CD4-positive, CD25-positive, alpha-beta regulatory T cell (primary cell): Measurements from ENCODE around the gene CAPN11. TPM values are rescaled to one million over a fixed set of nuclear protein-coding genes. Genes with fewer than 3 reads are reported as not detected.

Experiments used
- ATAC-seq, 2 donors: fragments of 150-1000 bp; cut with Tn5 transposase; one replicate each; pipeline ENCODE4 v1.10.0; 2021; ENCODE audit warnings: low read depth in 2 of 2, moderate number of reproducible peaks in 2 of 2, moderate library complexity in 1 of 2
- DNase-seq, 3 donors: peaks; one replicate each; pipeline versions ENCODE4 v3.0.0 to v3.0.0-alpha.2; 2012 to 2022; ENCODE audit warnings: mixed read lengths in 1 of 3
- H3K27ac ChIP-seq: one replicate; pipeline ENCODE4 v1.7.0; 2013; ENCODE audit warnings: mild to moderate bottlenecking, low read length; ENCODE audit not compliant: insufficient read depth, poor library complexity, severe bottlenecking
- H3K27me3 ChIP-seq: one replicate; pipeline ENCODE4 v1.7.0; 2013; ENCODE audit warnings: low read length; ENCODE audit not compliant: control insufficient read depth, insufficient read depth
- H3K36me3 ChIP-seq: one replicate; pipeline ENCODE4 v1.7.0; 2013; ENCODE audit warnings: mild to moderate bottlenecking, low read length, moderate library complexity; ENCODE audit not compliant: control insufficient read depth, insufficient read depth
- H3K4me1 ChIP-seq: 2 replicates; pipeline ENCODE4 v1.7.0; 2013; ENCODE audit warnings: mild to moderate bottlenecking, low read length; ENCODE audit not compliant: insufficient read depth, control insufficient read depth, poor library complexity, severe bottlenecking
- H3K4me3 ChIP-seq: one replicate; pipeline ENCODE4 v1.7.0; 2013; ENCODE audit warnings: low read depth, mild to moderate bottlenecking, low read length, moderate library complexity
- H3K9me3 ChIP-seq, 2 experiments: 1 replicate in 1 of 2; 2 replicates in 1 of 2; pipeline ENCODE4 v1.7.0; 2013; ENCODE audit warnings: low read length in 2 of 2, mild to moderate bottlenecking in 1 of 2, moderate library complexity in 1 of 2; ENCODE audit not compliant: control insufficient read depth in 2 of 2
- H3K27ac Mint-ChIP-seq, 3 donors: one replicate each; pipeline ENCODE4 v1.8.0; 2020 to 2022; ENCODE audit warnings: mild to moderate bottlenecking in 3 of 3, mixed read lengths in 3 of 3, moderate library complexity in 2 of 3
- H3K27me3 Mint-ChIP-seq: one replicate; pipeline ENCODE4 v1.8.0; 2022; ENCODE audit warnings: mild to moderate bottlenecking, mixed read lengths
- H3K36me3 Mint-ChIP-seq: one replicate; pipeline ENCODE4 v1.8.0; 2020; ENCODE audit warnings: mixed read lengths
- H3K4me1 Mint-ChIP-seq, 4 donors: one replicate each; pipeline ENCODE4 v1.8.0; 2020 to 2022; ENCODE audit warnings: mixed read lengths in 4 of 4, mild to moderate bottlenecking in 1 of 4
- H3K4me3 Mint-ChIP-seq, 4 donors: one replicate each; pipeline ENCODE4 v1.8.0; 2020 to 2022; ENCODE audit warnings: mild to moderate bottlenecking in 4 of 4, mixed read lengths in 4 of 4, moderate library complexity in 3 of 4
- H3K9me3 Mint-ChIP-seq, 7 donors: one replicate each; pipeline ENCODE4 v1.8.0; 2020 to 2022; ENCODE audit warnings: mixed read lengths in 7 of 7, mild to moderate bottlenecking in 3 of 7, moderate library complexity in 2 of 7
- polyA plus RNA-seq, 4 donors: library from polyadenylated mRNA; unstranded; fragments of 300-500 nt; fragmentation: Illumina TruSeq; gene quantifications; one replicate each; pipeline ENCODE4 v1.2.3, GENCODE V29; 2021
- total RNA-seq: library from RNA; stranded (reverse); gene quantifications from one replicate; pipeline ENCODE4 v1.2.3, GENCODE V29; 2022

Gene CAPN11
- total and polyA plus RNA-seq, 5 donors from 2014 or later = not detected

DNA sequence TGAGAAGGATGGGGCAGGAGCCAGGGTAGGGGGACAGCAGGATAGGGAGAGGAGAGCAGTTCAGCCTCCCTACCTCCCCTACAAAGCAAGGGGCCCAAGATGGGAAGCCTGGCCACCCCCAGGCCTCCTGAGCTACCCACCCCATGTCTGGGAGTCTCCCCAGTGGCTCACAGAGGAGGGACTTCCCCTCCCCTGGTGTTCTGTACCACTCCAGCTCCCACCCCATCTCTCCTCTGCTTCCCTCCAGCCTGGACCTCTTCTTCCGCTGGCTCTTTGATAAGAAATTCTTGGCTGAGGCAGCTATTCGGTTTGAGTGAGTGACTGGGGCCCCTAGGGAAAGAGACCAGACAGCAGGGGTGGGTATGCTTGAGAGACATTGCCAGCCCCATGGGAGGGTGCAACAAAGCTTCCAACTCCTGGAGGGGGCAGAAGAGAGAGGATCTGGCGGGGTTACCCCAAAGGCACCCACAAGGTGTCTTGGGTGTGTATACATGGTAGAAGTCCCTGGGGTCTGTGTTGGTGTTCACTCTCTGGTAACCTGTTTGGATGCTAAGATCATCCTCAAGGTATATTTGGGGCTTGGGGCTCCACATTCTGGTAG, 8.2 kb upstream of the CAPN11 start:
- no peak overlapping the region for H3K27ac ChIP-seq
- DNase-seq (no peak), ATAC-seq (no peak)
- Mint-ChIP-seq H3K4me1 (peaks cover 0 to 11% (median 3%) of the 10 kb centered on the region in 4 donors), H3K36me3 (peaks cover 21% of the 10 kb centered on the region), H3K27ac (no peak overlapping the region), H3K27me3 (no peaks in the 10 kb centered on the region), H3K9me3 (peaks cover 0 to 1% (median 0%) of the 10 kb centered on the region in 7 donors), H3K4me3 (peak overlapping the region in 1 of 4 donors; percentile 66)
- no peak overlapping the region for H3K4me3 ChIP-seq
- H3K4me1 ChIP-seq = peaks cover 11% of the 10 kb centered on the region
- no peaks in the 10 kb centered on the region for H3K27me3 ChIP-seq
- H3K9me3 ChIP-seq = no peaks in the 10 kb centered on the region
- peaks cover 22% of the 10 kb centered on the region for H3K36me3 ChIP-seq

DNA sequence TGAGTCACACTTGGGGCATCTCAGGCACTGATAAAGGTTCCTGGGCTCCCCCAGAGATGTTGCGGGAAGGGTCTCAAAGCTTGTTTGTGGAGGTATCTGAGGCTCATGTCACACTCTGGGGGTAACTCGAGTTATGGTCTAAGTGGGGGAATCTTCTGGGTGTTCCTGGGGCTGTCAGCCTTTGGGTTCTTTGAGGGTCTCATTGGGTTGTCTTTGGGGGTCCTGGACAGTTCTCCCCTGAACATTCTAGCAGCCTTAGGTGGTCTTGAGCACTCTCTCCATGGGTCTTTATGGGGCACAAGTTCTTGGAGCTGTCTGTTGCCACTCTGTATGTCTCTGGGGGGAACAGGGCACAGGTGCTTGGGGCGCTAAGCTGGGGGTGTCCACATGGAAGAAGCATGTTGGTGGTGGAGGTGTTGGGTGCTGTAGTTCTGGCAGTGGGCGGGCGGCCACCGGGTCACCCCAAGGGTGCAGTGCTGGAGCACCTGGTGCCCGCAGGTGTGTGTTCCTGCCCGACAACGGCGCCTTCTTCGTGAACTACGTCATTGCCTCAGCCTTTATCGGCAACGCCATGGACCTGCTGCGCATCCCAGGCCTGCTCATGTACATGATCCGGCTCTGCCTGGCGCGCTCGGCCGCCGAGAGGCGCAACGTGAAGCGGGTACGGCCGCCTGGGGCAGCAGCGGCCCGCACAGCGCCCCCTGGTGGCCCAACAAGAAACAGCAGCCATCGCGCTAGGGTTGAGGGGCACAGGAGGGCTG, 7.1 kb upstream of the CAPN11 start:
- H3K9me3 ChIP-seq = no peaks in the 10 kb centered on the region
- DNase-seq (peak; percentile 63 to 76 (median 74)), ATAC-seq (peak; percentile 82 to 85)
- H3K27ac ChIP-seq = no peak overlapping the region
- peaks cover 14% of the 10 kb centered on the region for H3K36me3 Mint-ChIP-seq
- H3K27ac Mint-ChIP-seq = peak overlapping the region in 1 of 3 donors; percentile 63
- peaks cover 0 to 11% (median 3%) of the 10 kb centered on the region in 4 donors for H3K4me1 Mint-ChIP-seq
- no peaks in the 10 kb centered on the region for H3K27me3 Mint-ChIP-seq
- H3K4me1 ChIP-seq = peaks cover 11% of the 10 kb centered on the region
- H3K36me3 ChIP-seq = peaks cover 18% of the 10 kb centered on the region
- peak overlapping the region in 1 of 4 donors; percentile 17 for H3K4me3 Mint-ChIP-seq
- peaks cover 0 to 1% (median 0%) of the 10 kb centered on the region in 7 donors for H3K9me3 Mint-ChIP-seq
- H3K27me3 ChIP-seq = no peaks in the 10 kb centered on the region
- H3K4me3 ChIP-seq = no peak overlapping the region

DNA sequence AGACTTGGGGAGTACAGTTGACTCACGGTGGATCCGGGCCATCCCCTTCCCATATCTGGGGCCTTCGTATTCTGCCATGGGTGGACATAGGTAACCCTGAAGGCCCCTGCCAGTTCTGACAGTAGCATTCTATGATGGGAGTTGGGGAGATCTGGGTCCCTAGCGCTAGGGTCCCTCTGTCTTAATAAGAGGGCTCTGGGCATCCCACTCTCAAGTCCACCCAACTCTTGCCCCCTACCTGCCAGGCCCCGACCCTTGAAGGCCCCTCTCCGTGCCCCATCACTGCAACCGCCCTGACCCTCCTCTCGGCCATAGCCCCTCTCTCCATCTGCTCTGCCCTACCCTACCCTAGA, 6.5 kb upstream of the CAPN11 start:
- Mint-ChIP-seq H3K9me3 (peaks cover 0 to 1% (median 0%) of the 10 kb centered on the region in 7 donors), H3K36me3 (peaks cover 14% of the 10 kb centered on the region), H3K4me3 (peak overlapping the region in 1 of 4 donors; percentile 4), H3K27ac (no peak overlapping the region), H3K27me3 (no peaks in the 10 kb centered on the region), H3K4me1 (peaks cover 0 to 11% (median 3%) of the 10 kb centered on the region in 4 donors)
- DNase-seq (no peak), ATAC-seq (peak in 1 of 2 donors; percentile 4)
- peaks cover 11% of the 10 kb centered on the region for H3K4me1 ChIP-seq
- H3K36me3 ChIP-seq = peaks cover 16% of the 10 kb centered on the region
- H3K27ac ChIP-seq = no peak overlapping the region
- H3K4me3 ChIP-seq = no peak overlapping the region
- H3K9me3 ChIP-seq = no peaks in the 10 kb centered on the region
- H3K27me3 ChIP-seq = no peaks in the 10 kb centered on the region

DNA sequence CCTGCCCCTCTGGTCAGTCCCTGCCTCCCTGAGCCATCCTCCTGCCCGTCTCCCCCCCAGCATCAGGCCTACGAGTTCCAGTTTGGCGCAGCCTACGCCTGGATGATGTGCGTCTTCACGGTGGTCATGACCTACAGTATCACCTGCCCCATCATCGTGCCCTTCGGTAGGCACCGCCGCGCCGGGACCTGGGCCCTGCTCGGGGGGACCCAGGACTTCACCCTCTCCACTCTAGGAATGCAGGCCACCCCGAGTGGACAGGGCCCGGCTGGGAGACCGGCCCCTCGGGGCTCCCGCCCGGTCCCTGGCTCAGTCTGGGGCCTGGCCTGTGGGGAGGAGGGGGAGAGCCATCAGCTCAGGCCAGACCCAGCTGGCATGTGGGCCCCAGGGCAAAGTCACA, 6.1 kb upstream of the CAPN11 start:
- ATAC-seq = no peak
- no peaks in the 10 kb centered on the region for H3K27me3 ChIP-seq
- no peak overlapping the region for H3K4me3 ChIP-seq
- no peaks in the 10 kb centered on the region for H3K27me3 Mint-ChIP-seq
- no peak for DNase-seq
- peaks cover 0 to 1% (median 0%) of the 10 kb centered on the region in 7 donors for H3K9me3 Mint-ChIP-seq
- no peak overlapping the region for H3K27ac ChIP-seq
- peaks cover 0 to 11% (median 3%) of the 10 kb centered on the region in 4 donors for H3K4me1 Mint-ChIP-seq
- H3K4me1 ChIP-seq = peaks cover 11% of the 10 kb centered on the region
- no peaks in the 10 kb centered on the region for H3K9me3 ChIP-seq
- peaks cover 14% of the 10 kb centered on the region for H3K36me3 Mint-ChIP-seq
- peaks cover 13% of the 10 kb centered on the region for H3K36me3 ChIP-seq
- no peak overlapping the region for H3K4me3 Mint-ChIP-seq
- H3K27ac Mint-ChIP-seq = no peak overlapping the region

DNA sequence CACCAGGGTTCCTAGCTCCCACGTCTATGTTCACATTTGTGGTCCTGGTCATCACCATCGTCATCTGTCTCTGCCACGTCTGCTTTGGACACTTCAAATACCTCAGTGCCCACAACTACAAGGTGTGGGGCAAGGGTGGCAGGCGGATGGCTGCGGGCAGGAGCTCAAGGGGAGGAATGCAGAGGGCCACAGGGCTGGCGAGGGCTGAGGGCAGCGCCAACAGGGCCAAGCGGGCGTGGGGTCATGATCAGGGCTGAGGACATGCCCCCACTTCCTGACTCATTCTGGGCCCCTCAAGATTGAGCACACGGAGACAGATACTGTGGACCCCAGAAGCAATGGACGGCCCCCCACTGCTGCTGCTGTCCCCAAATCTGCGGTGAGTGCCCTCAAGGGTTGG, 4.6 kb upstream of the CAPN11 start:
- Histone ChIP-seq H3K4me3 (no peak overlapping the region), H3K27ac (no peak overlapping the region), H3K27me3 (no peaks in the 10 kb centered on the region), H3K36me3 (no peaks in the 10 kb centered on the region), H3K4me1 (peaks cover 11% of the 10 kb centered on the region), H3K9me3 (no peaks in the 10 kb centered on the region)
- Mint-ChIP-seq H3K4me1 (peaks cover 0 to 11% (median 3%) of the 10 kb centered on the region in 4 donors), H3K27me3 (no peaks in the 10 kb centered on the region), H3K36me3 (peaks cover 9% of the 10 kb centered on the region), H3K9me3 (peaks cover 0 to 1% (median 0%) of the 10 kb centered on the region in 7 donors), H3K4me3 (no peak overlapping the region), H3K27ac (no peak overlapping the region)
- no peak for ATAC-seq
- no peak for DNase-seq

DNA sequence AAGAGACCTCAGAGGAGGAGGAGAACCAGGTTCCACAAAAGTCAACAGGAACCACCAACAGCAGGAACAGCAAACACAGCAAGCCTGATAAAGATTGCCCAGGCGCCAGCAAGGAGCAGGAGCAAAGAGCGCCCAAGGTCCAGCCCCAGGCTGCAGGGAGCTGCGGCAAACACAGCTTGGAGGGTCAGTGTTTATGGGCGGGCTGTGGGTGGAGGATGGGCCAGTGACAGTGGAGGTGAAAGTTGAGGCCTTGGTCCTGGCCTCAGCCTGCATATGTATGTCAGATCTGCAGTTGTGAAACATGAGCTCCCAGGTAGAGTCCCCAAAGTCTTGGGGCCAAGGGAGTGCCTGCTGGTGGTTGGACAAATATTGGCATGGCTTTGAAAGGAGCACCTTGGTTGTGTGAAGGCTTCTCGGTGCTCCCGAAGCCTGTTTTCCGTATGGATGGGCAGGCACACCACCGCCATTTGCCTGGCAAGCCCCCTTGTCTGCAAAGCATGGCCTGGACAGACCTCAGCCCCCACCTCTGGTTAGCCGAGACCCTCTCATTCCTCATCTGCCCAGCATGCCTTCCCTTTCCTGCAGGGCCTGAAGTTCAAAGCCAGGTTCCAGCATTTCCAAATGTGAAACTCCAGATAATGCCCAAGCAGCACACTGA, 2.0 kb upstream of the CAPN11 start:
- H3K27ac ChIP-seq = no peak overlapping the region
- no peak overlapping the region for H3K27ac Mint-ChIP-seq
- H3K9me3 ChIP-seq = no peaks in the 10 kb centered on the region
- ATAC-seq (no peak), DNase-seq (no peak)
- H3K36me3 ChIP-seq = no peaks in the 10 kb centered on the region
- H3K9me3 Mint-ChIP-seq = peaks cover 0 to 1% (median 0%) of the 10 kb centered on the region in 7 donors
- peaks cover 10% of the 10 kb centered on the region for H3K4me1 ChIP-seq
- H3K4me3 ChIP-seq = no peak overlapping the region
- H3K4me3 Mint-ChIP-seq = no peak overlapping the region
- H3K27me3 ChIP-seq = no peaks in the 10 kb centered on the region
- H3K4me1 Mint-ChIP-seq = peaks cover 0 to 8% (median 3%) of the 10 kb centered on the region in 4 donors
- H3K27me3 Mint-ChIP-seq = peaks cover 3% of the 10 kb centered on the region
- H3K36me3 Mint-ChIP-seq = no peaks in the 10 kb centered on the region

DNA sequence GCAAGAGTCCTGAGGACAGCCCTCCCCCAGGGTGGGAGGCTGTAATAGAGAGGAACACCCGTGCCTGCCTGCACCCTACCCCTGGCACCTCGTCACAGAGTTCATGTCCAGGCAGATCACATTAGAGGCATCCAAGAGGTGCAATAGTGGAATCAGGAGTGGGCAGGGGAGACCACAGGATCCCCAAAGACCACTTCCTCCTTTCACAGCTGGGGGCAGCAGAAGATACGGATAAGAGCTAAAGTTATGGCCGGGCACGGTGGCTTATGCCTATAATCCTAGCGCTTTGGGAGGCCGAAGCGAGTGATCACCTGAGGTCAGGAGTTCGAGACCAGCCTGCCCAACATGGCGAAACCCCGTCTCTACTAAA, 1.5 kb upstream of the CAPN11 start:
- Mint-ChIP-seq H3K36me3 (no peaks in the 10 kb centered on the region), H3K4me3 (no peak overlapping the region)
- no peak for ATAC-seq

More for the DNA sequence above, 1.5 kb upstream of the CAPN11 start:
- no peaks in the 10 kb centered on the region for H3K36me3 ChIP-seq
- H3K4me1 ChIP-seq = peaks cover 7% of the 10 kb centered on the region
- peaks cover 0 to 7% (median 3%) of the 10 kb centered on the region in 4 donors for H3K4me1 Mint-ChIP-seq
- no peaks in the 10 kb centered on the region for H3K9me3 ChIP-seq
- H3K4me3 ChIP-seq = no peak overlapping the region
- DNase-seq = no peak
- peaks cover 0 to 1% (median 0%) of the 10 kb centered on the region in 7 donors for H3K9me3 Mint-ChIP-seq
- H3K27ac Mint-ChIP-seq = no peak overlapping the region
- no peak overlapping the region for H3K27ac ChIP-seq
- peaks cover 6% of the 10 kb centered on the region for H3K27me3 Mint-ChIP-seq
- H3K27me3 ChIP-seq = no peaks in the 10 kb centered on the region
